ENCODE data around the gene C11orf68. TPM values are rescaled to one million over a fixed set of nuclear protein-coding genes. Genes with fewer than 3 reads are reported as not detected.

The C11orf68 gene
- total and polyA plus RNA-seq, 9 of the 15 experiments (the other 6 are each of a cell fraction or from before 2014, with no cell fraction given) = 3.6 to 35.9 (median 12.8) TPM

- TF ChIP-seq REST (IDR thresholded peaks at IDR 0.05; ENCODE audit: borderline replicate concordance) = peak; percentile 64
- no peak for TF ChIP-seq REST (CRISPR knock-in tag; IDR thresholded peaks at IDR 0.05; ENCODE audit: low read depth)
- TF ChIP-seq STAG1 (CRISPR knock-in tag; IDR thresholded peaks at IDR 0.05; ENCODE audit: borderline replicate concordance) = no peak
- no peak for TF ChIP-seq KDM1A (IDR thresholded peaks at IDR 0.05)
- TF ChIP-seq NR3C1 (CRISPR knock-in tag; IDR thresholded peaks at IDR 0.05) = no peak
- TF ChIP-seq HDAC1 (IDR thresholded peaks at IDR 0.05) = peak in 1 of 2 experiments; percentile 61; a peak in 2 of 4 replicates
- peak; percentile 10; the same call in 1 of the 2 replicates for TF ChIP-seq SMARCE1 (IDR thresholded peaks at IDR 0.05)
- 0 out of 2 replicates have a peak, but pooled peaks have one; percentile 16 for TF ChIP-seq ZNF263 (CRISPR knock-in tag; IDR thresholded peaks at IDR 0.05; ENCODE audit: borderline replicate concordance)
- no peak for TF ChIP-seq ZNF655 (CRISPR knock-in tag; IDR thresholded peaks at IDR 0.05)
- no peak for TF ChIP-seq ARID3B (CRISPR knock-in tag; IDR thresholded peaks at IDR 0.05; ENCODE audit: borderline replicate concordance)
- no peak for TF ChIP-seq U2AF2 (optimal IDR thresholded peaks at IDR 0.05; ENCODE audit: low read depth, low read length)
- TF ChIP-seq POLR2A (conservative IDR thresholded peaks at IDR 0.05) = peak; percentile 79
- TF ChIP-seq WHSC1 (IDR thresholded peaks at IDR 0.05; ENCODE audit: low read length) = no peak
- TF ChIP-seq EGR1 (conservative IDR thresholded peaks at IDR 0.05) = peak; percentile 90
- TF ChIP-seq TRIM24 (IDR thresholded peaks at IDR 0.05) = no peak
- TF ChIP-seq ZBTB1 (CRISPR knock-in tag; IDR thresholded peaks at IDR 0.05; ENCODE audit: borderline replicate concordance, low read depth) = no peak
- no peak for TF ChIP-seq FOXA3 (CRISPR knock-in tag; conservative IDR thresholded peaks at IDR 0.05 in 1 of 2, IDR thresholded peaks at IDR 0.05 in 1 of 2)
- TF ChIP-seq CGGBP1 (CRISPR knock-in tag; IDR thresholded peaks at IDR 0.05) = no peak
Measured at GRCh38 chr11:65873318-65874156, 45.3 kb downstream of the C11orf68 start (continued).
